GM19463 (cell line): ENCODE measurements around the gene ITPRIPL2.

Experiments
- ATAC-seq: cut with Tn5 transposase; IDR thresholded peaks from one replicate; pipeline ENCODE4 v1.9.1; 2021; ENCODE audit warnings: mild to moderate bottlenecking, moderate library complexity; ENCODE audit not compliant: unreplicated experiment

The ITPRIPL2 gene

GRCh38 chr16:19142939-19143598, 29.3 kb downstream of the ITPRIPL2 start:
- no peak for ATAC-seq

DNA sequence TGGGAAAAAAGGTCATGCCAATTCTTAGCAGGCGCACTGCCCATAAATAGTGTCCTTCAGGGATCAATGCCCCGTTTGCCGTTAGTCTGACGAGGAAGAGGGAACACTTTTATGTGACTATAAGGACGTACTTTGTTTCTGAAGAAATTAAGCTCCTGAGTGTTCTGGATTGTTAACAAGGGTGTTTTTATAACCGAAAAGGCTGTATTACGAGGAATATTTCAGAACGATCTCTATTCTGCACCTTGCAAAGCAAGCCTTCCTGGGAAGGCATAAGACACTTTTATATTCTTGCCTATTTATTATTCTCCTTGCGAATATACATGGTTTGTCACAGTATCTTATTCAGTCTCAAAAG, 29.8 kb downstream of the ITPRIPL2 start:
- no peak for ATAC-seq

DNA sequence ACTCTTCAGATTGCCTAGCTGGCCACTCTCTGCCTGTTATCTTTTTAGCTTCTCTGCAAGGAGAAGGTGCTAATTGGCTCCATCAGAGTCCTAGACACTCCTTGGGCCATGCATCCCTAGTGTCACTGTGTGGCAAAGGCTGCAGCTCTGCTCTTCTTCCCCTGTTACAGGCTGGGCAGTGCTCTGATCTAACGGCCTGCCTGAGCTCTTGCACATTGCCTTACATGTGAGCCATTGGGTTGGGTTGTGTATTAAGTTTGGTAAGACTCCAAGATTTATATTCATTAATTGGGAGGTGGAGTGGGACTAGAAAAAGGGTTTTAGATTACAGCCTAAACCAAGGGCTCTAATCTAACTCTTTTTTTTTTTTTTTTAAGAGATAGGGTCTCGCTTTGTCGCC, 31.2 kb downstream of the ITPRIPL2 start:
- no peak for ATAC-seq

DNA sequence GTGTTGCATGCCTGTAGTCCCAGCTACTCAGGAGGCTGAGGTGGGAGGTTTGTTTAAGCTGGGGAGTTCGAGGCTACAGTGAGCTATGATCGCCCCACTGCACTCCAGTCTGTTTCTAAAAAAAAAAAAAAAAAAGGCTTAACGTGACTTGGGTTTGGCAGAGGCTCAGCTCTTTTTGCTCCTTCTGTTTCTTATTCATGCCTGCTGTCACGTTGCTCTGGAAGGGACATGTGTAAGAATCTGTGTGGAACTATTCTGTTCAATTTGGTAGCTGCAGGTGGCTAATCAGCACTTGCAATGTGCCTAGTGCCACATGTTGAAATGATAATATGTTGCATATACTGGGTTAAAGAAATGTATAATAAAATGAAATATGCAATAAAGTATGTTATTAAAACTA, 33.4 kb downstream of the ITPRIPL2 start:
- no peak for ATAC-seq

GRCh38 chr16:19147627-19148026, 33.9 kb downstream of the ITPRIPL2 start:
- no peak for ATAC-seq

DNA sequence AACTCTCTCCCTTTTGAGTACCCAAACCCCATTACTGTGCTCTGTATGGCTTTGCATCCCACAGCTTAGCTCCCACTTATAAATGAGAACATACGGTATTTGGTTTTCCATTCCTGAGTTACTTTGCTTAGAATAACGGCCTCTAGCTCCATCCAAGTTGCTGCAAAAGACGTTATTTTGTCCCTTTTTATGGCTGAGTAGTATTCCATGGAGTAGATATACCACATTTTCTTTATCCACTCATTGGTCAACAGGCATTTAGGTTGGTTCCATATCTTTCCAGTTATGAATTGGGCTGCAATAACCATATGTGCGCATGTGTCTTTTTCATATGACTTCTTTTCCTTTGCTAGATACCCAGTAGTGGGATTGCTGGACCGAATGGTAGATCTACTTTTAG, 34.4 kb downstream of the ITPRIPL2 start:
- no peak for ATAC-seq

- ATAC-seq, result no peak
Measured at GRCh38 chr16:19151310-19151709, 37.5 kb downstream of the ITPRIPL2 start.

- no peak for ATAC-seq
Measured at GRCh38 chr16:19152042-19152441, 38.3 kb downstream of the ITPRIPL2 start.

GRCh38 chr16:19153876-19154275, 40.1 kb downstream of the ITPRIPL2 start:
- ATAC-seq, result no peak

DNA sequence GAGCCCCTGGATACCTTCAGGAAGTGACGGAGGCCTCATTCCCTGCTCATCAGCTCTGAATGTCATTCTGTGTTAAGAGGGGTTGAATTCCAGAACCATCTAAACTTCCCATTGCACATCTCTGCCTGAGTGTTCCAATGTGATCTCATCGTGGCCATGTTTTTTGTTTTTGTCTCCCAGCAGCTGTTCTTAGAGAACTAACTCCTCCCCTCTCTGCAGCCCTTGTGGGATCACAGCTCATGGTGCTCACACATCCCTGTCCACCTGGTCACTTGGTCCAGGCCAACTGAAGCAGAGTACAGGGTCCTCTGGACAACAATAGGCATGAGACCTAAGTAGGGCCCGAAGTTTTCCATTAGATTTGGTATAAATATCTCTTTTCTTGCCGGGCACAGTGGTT, 48.3 kb downstream of the ITPRIPL2 start:
- ATAC-seq, result no peak

DNA sequence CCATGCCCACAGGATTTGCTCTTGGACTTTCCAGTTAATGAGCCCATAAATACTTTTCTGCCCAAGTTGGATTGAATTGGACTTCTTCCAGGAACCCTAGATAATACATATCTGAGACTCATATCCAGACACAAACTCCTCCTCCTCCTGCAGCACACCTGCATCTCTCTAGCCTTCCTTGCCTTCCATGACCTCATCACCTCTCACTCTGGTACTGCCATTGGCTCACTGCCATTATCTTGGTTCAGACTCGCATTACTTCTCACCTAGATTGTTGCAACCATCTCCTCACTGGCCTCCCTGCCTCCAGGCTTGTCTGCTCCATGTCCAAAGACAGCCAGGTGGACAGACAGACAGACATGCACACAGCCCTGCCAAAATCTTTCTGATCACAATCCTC, 49.5 kb downstream of the ITPRIPL2 start:
- ATAC-seq, result no peak

DNA sequence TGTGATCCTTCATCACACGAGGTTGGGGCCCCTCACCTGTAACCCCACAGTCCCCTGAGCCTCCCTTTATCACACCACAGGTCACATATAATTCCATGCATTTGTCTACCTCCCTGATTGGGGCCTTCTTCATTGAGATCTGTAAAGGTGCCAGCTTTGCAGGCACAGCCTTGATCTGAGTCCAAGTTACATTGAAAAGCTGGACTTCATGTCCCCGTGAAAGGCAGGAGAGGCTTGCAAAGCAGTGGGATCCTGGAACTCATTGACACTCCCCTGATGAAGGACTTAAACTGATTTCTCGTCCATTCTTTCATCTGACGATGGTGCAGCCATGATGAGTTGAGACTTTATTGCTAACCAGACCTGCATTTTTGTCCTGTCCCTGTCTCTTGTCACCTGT, 50.5 kb downstream of the ITPRIPL2 start:
- ATAC-seq, result no peak

GRCh38 chr16:19165101-19165500, 51.3 kb downstream of the ITPRIPL2 start:
- no peak for ATAC-seq

GRCh38 chr16:19166500-19166899, 52.7 kb downstream of the ITPRIPL2 start:
- ATAC-seq, result no peak

DNA sequence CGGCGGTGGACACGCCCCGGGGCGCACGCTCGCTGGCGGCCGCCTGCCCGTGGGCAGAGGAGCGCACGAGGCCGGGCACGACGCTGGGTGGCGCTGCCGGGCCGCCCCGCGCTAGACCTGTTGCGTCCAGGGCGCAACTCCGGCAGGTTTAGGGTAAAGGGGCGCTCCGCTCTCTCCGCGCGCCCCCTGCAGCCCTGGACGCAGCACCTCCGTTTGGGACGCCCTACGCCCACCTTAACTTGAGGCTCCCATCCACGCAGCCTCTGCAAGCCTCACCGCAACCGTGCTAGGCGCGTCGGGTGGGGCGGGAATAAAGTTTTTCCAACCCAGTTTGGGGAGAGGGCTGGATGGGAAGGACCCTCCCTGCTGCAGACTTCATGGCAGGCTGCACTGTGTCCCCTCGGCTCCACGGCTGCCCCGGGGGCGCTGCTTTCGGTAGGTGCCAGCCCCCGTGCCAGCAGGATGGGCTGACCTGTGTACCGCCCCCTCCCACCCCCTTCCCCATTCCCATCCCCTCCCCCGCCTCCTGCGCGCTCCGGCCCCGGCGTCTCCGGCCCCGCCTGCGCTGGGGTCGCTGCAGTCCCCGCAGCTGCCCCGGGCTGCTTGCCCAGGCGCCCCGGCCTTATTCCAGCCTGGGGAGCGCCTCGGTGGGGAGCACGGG, 54.1 kb downstream of the ITPRIPL2 start, which contains the start of gene SYT17:
Gene SYT17, plus strand, starts transcription at position 531 of the 661 bp plus-strand sequence. CDS start 407 bp downstream, outside the sequence.
- ATAC-seq, result no peak

DNA sequence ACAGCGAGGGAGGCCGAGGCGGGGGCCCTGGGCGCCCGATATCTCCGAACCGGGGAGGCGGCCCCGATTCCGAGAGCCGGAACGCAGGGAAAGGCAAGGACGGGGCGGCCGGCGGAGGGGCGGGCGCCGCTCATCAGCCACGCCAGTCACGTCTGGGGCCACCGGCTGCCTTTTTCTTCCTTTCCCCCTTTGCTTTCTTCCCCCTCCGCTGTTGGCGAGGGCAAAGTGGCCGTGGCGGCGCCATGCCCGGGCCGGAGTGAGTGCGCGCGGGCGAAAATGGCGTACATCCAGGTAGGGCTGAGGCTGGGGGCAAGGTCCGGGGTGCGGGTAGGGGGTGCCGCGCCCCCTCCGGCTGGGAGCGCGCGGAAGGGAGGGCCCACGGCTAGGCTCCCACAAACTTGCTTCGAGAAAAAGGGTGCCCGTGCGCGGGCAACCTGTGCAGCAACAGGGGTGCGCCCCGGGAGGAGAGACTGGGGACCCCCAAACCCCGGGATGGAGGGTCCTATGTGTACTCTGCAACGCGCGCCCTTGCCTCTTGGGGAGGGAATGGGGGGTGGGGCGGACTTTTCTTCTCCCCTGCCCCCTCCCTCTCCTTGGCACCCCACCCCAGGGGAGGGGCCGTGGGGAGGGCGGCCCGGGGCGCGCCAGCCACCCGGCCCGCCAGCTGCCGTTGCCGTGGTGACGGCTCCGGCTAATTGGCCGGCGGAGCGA, 54.8 kb downstream of the ITPRIPL2 start:
- no peak for ATAC-seq

- ATAC-seq, result no peak
Measured at GRCh38 chr16:19169082-19169639, 55.4 kb downstream of the ITPRIPL2 start.

DNA sequence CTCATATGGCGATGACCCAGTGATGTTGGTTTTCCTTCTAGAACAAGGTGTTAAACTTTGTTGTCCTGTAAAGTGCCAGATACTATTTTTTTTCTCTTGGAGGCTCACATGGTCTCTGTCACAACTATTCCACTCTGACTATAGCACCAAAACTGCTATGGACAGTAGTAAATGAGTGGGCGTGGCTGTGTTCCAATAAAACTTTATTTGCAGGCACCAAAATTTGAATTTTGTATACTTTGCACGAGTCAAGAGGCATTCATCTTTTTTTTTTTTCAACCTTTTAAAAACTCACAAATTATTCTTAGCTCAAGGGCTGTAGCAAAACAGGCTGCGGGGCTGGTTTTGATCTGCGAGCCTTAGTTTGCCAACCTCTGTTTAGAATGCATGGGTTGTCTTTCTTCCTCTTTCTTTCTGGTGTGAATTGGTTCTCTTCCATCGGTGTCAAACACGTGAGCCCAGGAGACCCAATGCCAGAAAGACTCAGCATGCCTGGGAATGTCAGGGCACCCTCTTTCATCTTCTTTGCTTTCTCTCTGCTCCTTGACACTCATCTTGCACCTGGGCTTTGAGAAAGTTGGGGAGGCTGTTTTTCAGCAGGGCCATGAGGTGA, 56.4 kb downstream of the ITPRIPL2 start:
- no peak for ATAC-seq
